HepG2 (cell line): ENCODE measurements around the gene GALNT17. TPM values are rescaled to one million over a fixed set of nuclear protein-coding genes. Genes with fewer than 3 reads are reported as not detected.

ENCODE experiments used
- ATAC-seq: fragments of 200-7000 bp; cut with Tn5 transposase; 3 replicates; pipeline ENCODE4 v1.9.1; 2020; ENCODE audit warnings: mild to moderate bottlenecking, moderate library complexity
- BruUV-seq: library from RNA; stranded (reverse); fragments of 400-500 nt; replicated peaks from 2 replicates; lab custom pipeline; 2021; lab: Mats Ljungman, UMichigan
- CTCF ChIA-PET: fragments of 300-600 bp; formaldehyde crosslinking; extraction: SDS; loops from one replicate; lab custom pipeline; 2021; ENCODE audit warnings: low total read pairs, inconsistent platforms, low intra/inter-chr PET ratio; lab: Yijun Ruan, JAX
- POLR2A ChIA-PET: fragments of 350-600 bp; sonication (Branson Sonifier 250); formaldehyde crosslinking; loops from one replicate; lab custom pipeline; 2020; ENCODE audit warnings: antibody characterized with exemption, inconsistent platforms; lab: Yijun Ruan, JAX
- DNase-seq: peaks from one replicate; pipeline ENCODE4 v3.0.0-alpha.2; 2015; ENCODE audit warnings: low spot score
- FAIRE-seq: peaks from 3 replicates; lab custom pipeline; 2011; peaks lifted over from hg19 to GRCh38; lab: Jason Lieb, UNC
- H2AFZ ChIP-seq: one replicate; pipeline ENCODE4 v1.6.1; 2011; ENCODE audit warnings: low read length, inconsistent platforms
- H3K27ac ChIP-seq: fragments of 300-600 bp; 3 replicates; pipeline ENCODE4 v1.8.0; 2011; ENCODE audit warnings: mixed run types, mild to moderate bottlenecking, mixed read lengths, low read length, inconsistent platforms; ENCODE audit not compliant: insufficient read depth; ENCODE audit errors: extremely low read length
- H3K27me3 ChIP-seq, 2 experiments: fragments of 200-600 bp in 1 of 2; 2 replicates in 1 of 2; 3 replicates in 1 of 2; pipeline versions ENCODE4 v1.6.0 to v1.8.0; 2011; ENCODE audit warnings: low read length in 2 of 2, mild to moderate bottlenecking in 2 of 2, moderate library complexity in 2 of 2, inconsistent platforms in 1 of 2; ENCODE audit not compliant: insufficient read depth in 2 of 2, control insufficient read depth in 1 of 2
- H3K36me3 ChIP-seq, 2 experiments: fragments of 200-600 bp in 1 of 2; replicated peaks in 1 of 2; 2 replicates in 1 of 2; 3 replicates in 1 of 2; pipeline versions ENCODE4 v1.5.1 to v1.8.0; 2011; ENCODE audit warnings: low read length in 2 of 2, inconsistent platforms in 1 of 2; ENCODE audit not compliant: insufficient read depth in 2 of 2, control insufficient read depth in 1 of 2
- H3K4me1 ChIP-seq: 2 replicates; pipeline ENCODE4 v1.5.1; 2012; ENCODE audit warnings: low read length, inconsistent platforms; ENCODE audit not compliant: insufficient read depth
- H3K4me2 ChIP-seq: 2 replicates; pipeline ENCODE4 v1.6.0; 2011; ENCODE audit warnings: low read depth, low read length, inconsistent platforms
- H3K4me3 ChIP-seq, 3 experiments: fragments of 200-600 bp in 1 of 3; sonication (generic), shearing (Covaris generic) in 1 of 3; replicated peaks in 1 of 3; 2 replicates each; pipeline ENCODE4 v1.5.1; 2011 to 2016; ENCODE audit warnings: low read length in 3 of 3, inconsistent platforms in 2 of 3, low read depth in 2 of 3, mild to moderate bottlenecking in 2 of 3, control low read depth in 1 of 3, mixed read lengths in 1 of 3; ENCODE audit not compliant: insufficient read depth in 1 of 3
- H3K79me2 ChIP-seq: one replicate; pipeline ENCODE4 v1.6.1; 2011; ENCODE audit warnings: low read length, inconsistent platforms; ENCODE audit not compliant: insufficient read depth
- H3K9ac ChIP-seq: 2 replicates; pipeline ENCODE4 v1.6.0; 2011; ENCODE audit warnings: mild to moderate bottlenecking, low read depth, low read length, inconsistent platforms; ENCODE audit not compliant: insufficient read depth
- H3K9me3 ChIP-seq: 2 replicates; pipeline ENCODE4 v1.5.1; 2012; ENCODE audit warnings: mild to moderate bottlenecking, low read length
- H4K20me1 ChIP-seq: 2 replicates; pipeline ENCODE4 v1.6.0; 2011; ENCODE audit warnings: inconsistent platforms, mild to moderate bottlenecking, low read length, moderate library complexity; ENCODE audit not compliant: insufficient read depth
- CENPX ChIP-seq: sonication (generic); formaldehyde crosslinking; IDR thresholded peaks from 2 replicates; pipeline ENCODE4 v1.9.0; 2021; ENCODE audit warnings: mild to moderate bottlenecking, missing genetic modification reagents, moderate library complexity
- CHCHD3 ChIP-seq: sonication (generic); formaldehyde crosslinking; IDR thresholded peaks from 2 replicates; pipeline ENCODE4 v1.8.0; 2022; ENCODE audit warnings: mild to moderate bottlenecking, missing genetic modification reagents, moderate library complexity
- ZBTB1 ChIP-seq: sonication (generic); formaldehyde crosslinking; IDR thresholded peaks from 2 replicates; pipeline ENCODE4 v1.4.0; 2020; ENCODE audit warnings: missing genetic modification reagents, borderline replicate concordance
- ZNF3 ChIP-seq: IDR thresholded peaks from 2 replicates; pipeline ENCODE4 v1.7.0; 2017; ENCODE audit warnings: inconsistent platforms
- ZNF460 ChIP-seq: sonication (generic); formaldehyde crosslinking; IDR thresholded peaks from 2 replicates; pipeline ENCODE4 v1.5.1; 2020; ENCODE audit warnings: missing genetic modification reagents, mild to moderate bottlenecking, borderline replicate concordance
- WGBS: methylation state at CpG from one replicate; pipeline ENCODE4 v1.1.6; 2017; ENCODE audit warnings: low lambda C conversion rate; 5-methylcytosine and 5-hydroxymethylcytosine counted together
- in situ Hi-C: cut with HindIII; loops from 2 replicates; pipeline ENCODE4 v1.10.0; 2017; ENCODE audit warnings: low pct_unique_long_range_greater_than_20kb; ENCODE audit not compliant: extremely low pct_ligation_motif_present
- intact Hi-C: fragments of 100-400 bp; cut with micrococcal nuclease; formaldehyde crosslinking; loops from one replicate; pipeline ENCODE4 v1.10.0; 2022; ENCODE audit not compliant: unreplicated experiment
- polyA plus RNA-seq, 8 experiments: library from polyadenylated mRNA; depleted of rRNA in 3 of 8; stranded (reverse) in 7 of 8; unstranded in 1 of 8; fragments of >200 nt; fragmentation: Illumina TruSeq in 4 of 8; extraction: Trizol in 4 of 8; gene quantifications; 2 replicates each; pipeline versions ENCODE4 v1.2.1 to v1.2.3, GENCODE V29; 2011 to 2016; ENCODE audit warnings: low read depth in 4 of 8, missing spikeins in 1 of 8, mixed read lengths in 1 of 8; ENCODE audit not compliant: insufficient read depth in 1 of 8
- total RNA-seq, 5 experiments: library from RNA; depleted of rRNA; stranded (reverse); fragments of >200 nt; fragmentation: Illumina TruSeq; extraction: Trizol; gene quantifications; 2 replicates each; pipeline ENCODE4 v1.2.3, GENCODE V29; 2016; ENCODE audit warnings: low read depth in 1 of 5
- TF ChIP-seq, protein P1 (sequence below): sonication (generic); formaldehyde crosslinking; IDR thresholded peaks from 2 replicates; pipeline ENCODE4 v1.4.0; 2020; ENCODE audit warnings: missing genetic modification reagents
- TF ChIP-seq, protein P2 (sequence below): IDR thresholded peaks from 2 replicates; pipeline ENCODE4 v1.6.1; 2012; ENCODE audit warnings: inconsistent platforms
- TF ChIP-seq, protein P3 (sequence below): IDR thresholded peaks from 2 replicates; pipeline ENCODE4 v1.6.1; 2018; ENCODE audit warnings: missing genetic modification reagents
- TF ChIP-seq, protein P4 (sequence below): sonication (generic); formaldehyde crosslinking; IDR thresholded peaks from 2 replicates; pipeline ENCODE4 v1.4.0; 2020; ENCODE audit warnings: mild to moderate bottlenecking, missing genetic modification reagents
- TF ChIP-seq, protein P5 (sequence below): sonication (generic); formaldehyde crosslinking; IDR thresholded peaks from 2 replicates; pipeline ENCODE4 v1.4.0; 2020; ENCODE audit warnings: missing genetic modification reagents, mild to moderate bottlenecking, borderline replicate concordance

GALNT17 gene
- total and polyA plus RNA-seq, 2 of the 13 experiments (the other 11 are each of a cell fraction or from before 2014, with no cell fraction given), result not detected

DNA sequence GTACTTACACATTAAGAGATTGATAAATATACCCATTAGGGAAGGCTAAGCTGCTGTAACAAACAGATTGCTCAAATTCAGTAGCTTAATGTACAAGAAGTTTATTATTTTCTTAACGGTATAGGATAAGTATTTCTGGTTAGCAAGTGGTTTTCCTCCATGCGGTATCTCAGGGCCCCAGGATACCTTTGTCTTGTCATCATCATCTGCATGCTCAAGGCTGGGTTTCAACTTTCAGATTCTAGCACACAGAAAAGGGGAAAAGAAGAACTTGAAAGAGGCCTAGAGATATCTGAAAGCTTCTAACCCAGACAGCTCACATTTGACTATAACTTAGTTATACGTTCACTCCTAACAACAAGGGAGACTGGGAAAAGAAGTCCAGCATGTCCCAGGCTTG lies 11.8 kb upstream of the GALNT17 start (continued):
- TF ChIP-seq, protein P1, sequence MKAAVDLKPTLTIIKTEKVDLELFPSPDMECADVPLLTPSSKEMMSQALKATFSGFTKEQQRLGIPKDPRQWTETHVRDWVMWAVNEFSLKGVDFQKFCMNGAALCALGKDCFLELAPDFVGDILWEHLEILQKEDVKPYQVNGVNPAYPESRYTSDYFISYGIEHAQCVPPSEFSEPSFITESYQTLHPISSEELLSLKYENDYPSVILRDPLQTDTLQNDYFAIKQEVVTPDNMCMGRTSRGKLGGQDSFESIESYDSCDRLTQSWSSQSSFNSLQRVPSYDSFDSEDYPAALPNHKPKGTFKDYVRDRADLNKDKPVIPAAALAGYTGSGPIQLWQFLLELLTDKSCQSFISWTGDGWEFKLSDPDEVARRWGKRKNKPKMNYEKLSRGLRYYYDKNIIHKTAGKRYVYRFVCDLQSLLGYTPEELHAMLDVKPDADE (CRISPR knock-in tag), result no peak
- TF ChIP-seq, protein P2, sequence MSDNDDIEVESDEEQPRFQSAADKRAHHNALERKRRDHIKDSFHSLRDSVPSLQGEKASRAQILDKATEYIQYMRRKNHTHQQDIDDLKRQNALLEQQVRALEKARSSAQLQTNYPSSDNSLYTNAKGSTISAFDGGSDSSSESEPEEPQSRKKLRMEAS, result no peak
- TF ChIP-seq ZNF3 (CRISPR knock-in tag) (no peak), ZNF460 (CRISPR knock-in tag) (no peak), ZBTB1 (CRISPR knock-in tag) (no peak)

DNA sequence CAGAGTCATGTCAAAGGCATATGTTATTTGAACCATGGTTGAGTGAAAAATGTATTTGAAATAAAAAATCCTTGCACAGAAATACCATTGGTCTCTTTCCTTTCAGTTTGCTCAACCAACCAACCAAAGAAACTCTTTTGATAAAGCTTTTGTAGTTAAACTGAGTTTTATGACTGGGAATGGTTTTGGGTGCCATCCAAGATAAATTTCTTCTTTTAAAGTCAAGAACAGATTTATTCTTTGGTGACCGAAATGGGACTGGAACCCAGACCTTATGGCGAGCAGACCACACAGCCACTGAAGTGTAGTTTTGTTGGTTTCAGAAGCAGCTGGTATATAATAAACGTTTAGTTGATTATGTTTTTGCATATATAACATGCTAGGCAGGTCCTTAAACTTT lies 2.8 kb upstream of the GALNT17 start:
- Histone ChIP-seq H3K27ac (no peak overlapping the region), H3K79me2 (no peaks in the 10 kb centered on the region), H2AFZ (no peak overlapping the region), H3K27me3 (peaks cover 0 to 16% of the 10 kb centered on the region in 2 experiments; a peak in 2 of 5 replicates), H3K4me1 (no peaks in the 10 kb centered on the region), H4K20me1 (no peaks in the 10 kb centered on the region), H3K4me2 (no peak overlapping the region), H3K9ac (no peak overlapping the region), H3K36me3 (no peaks in the 10 kb centered on the region), H3K9me3 (no peaks in the 10 kb centered on the region), H3K4me3 (no peak overlapping the region)
- no TSS peak for BruUV-seq
- intact Hi-C loops, result no loop called here
- in situ Hi-C loops, result no loop called here
- FAIRE-seq, result no peak
- ChIA-PET POLR2A (no interaction called here), CTCF (no interaction called here)
- ATAC-seq, result no peak
- DNase-seq, result no peak
- WGBS, result 11% methylated on average over 3 of the region's 3 CpGs
- TF ChIP-seq, protein P3, sequence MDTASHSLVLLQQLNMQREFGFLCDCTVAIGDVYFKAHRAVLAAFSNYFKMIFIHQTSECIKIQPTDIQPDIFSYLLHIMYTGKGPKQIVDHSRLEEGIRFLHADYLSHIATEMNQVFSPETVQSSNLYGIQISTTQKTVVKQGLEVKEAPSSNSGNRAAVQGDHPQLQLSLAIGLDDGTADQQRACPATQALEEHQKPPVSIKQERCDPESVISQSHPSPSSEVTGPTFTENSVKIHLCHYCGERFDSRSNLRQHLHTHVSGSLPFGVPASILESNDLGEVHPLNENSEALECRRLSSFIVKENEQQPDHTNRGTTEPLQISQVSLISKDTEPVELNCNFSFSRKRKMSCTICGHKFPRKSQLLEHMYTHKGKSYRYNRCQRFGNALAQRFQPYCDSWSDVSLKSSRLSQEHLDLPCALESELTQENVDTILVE (CRISPR knock-in tag), result no peak
- TF ChIP-seq CENPX (no peak), CHCHD3 (CRISPR knock-in tag) (no peak)
- TF ChIP-seq, protein P4, sequence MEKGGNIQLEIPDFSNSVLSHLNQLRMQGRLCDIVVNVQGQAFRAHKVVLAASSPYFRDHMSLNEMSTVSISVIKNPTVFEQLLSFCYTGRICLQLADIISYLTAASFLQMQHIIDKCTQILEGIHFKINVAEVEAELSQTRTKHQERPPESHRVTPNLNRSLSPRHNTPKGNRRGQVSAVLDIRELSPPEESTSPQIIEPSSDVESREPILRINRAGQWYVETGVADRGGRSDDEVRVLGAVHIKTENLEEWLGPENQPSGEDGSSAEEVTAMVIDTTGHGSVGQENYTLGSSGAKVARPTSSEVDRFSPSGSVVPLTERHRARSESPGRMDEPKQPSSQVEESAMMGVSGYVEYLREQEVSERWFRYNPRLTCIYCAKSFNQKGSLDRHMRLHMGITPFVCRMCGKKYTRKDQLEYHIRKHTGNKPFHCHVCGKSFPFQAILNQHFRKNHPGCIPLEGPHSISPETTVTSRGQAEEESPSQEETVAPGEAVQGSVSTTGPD (CRISPR knock-in tag), result no peak
- TF ChIP-seq, protein P5, sequence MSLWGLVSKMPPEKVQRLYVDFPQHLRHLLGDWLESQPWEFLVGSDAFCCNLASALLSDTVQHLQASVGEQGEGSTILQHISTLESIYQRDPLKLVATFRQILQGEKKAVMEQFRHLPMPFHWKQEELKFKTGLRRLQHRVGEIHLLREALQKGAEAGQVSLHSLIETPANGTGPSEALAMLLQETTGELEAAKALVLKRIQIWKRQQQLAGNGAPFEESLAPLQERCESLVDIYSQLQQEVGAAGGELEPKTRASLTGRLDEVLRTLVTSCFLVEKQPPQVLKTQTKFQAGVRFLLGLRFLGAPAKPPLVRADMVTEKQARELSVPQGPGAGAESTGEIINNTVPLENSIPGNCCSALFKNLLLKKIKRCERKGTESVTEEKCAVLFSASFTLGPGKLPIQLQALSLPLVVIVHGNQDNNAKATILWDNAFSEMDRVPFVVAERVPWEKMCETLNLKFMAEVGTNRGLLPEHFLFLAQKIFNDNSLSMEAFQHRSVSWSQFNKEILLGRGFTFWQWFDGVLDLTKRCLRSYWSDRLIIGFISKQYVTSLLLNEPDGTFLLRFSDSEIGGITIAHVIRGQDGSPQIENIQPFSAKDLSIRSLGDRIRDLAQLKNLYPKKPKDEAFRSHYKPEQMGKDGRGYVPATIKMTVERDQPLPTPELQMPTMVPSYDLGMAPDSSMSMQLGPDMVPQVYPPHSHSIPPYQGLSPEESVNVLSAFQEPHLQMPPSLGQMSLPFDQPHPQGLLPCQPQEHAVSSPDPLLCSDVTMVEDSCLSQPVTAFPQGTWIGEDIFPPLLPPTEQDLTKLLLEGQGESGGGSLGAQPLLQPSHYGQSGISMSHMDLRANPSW (CRISPR knock-in tag), result no peak
